ENCODE measurements around the gene ELOB. TPM values are rescaled to one million over a fixed set of nuclear protein-coding genes. Genes with fewer than 3 reads are reported as not detected.

ELOB gene
- total RNA-seq, 1 donor from 2014 or later, result 323 TPM

GRCh38 chr16:2825049-2825742 is 48.1 kb upstream of the ELOB start:
- H3K4me3 ChIP-seq (ENCODE audit: insufficient read depth, low read depth, low read length), result no peak overlapping the region
- peaks cover 1% of the 10 kb centered on the region for H3K36me3 Mint-ChIP-seq (ENCODE audit: low read depth, unreplicated experiment)
- H2AFZ ChIP-seq (ENCODE audit: low read depth, low read length), result no peak overlapping the region
- peaks cover 3% of the 10 kb centered on the region for H3K4me1 ChIP-seq (ENCODE audit: insufficient read depth, low read length)
- no peak overlapping the region for H3K4me2 ChIP-seq (ENCODE audit: low read length)
- no peak overlapping the region for H3K27ac Mint-ChIP-seq (ENCODE audit: unreplicated experiment)
- TF ChIP-seq EZH2 (IDR thresholded peaks at IDR 0.05; ENCODE audit: insufficient read depth, low read length) (no peak), CTCF (IDR thresholded peaks at IDR 0.05; ENCODE audit: insufficient read depth, low read depth, low read length) (no peak)
- DNase-seq (ENCODE audit: low read depth) (no peak), FAIRE-seq (no peak)
- peaks cover 13% of the 10 kb centered on the region for H3K27me3 Mint-ChIP-seq (ENCODE audit: low read depth, unreplicated experiment)
- no peak overlapping the region for H3K9ac ChIP-seq (ENCODE audit: low read length)
- no peak overlapping the region for H3K27ac ChIP-seq (ENCODE audit: low read depth, low read length)
- H3K4me3 Mint-ChIP-seq (ENCODE audit: unreplicated experiment), result no peak overlapping the region
- no peaks in the 10 kb centered on the region for H3K36me3 ChIP-seq (ENCODE audit: insufficient read depth, low read length)
- no peaks in the 10 kb centered on the region for H3K9me3 ChIP-seq (ENCODE audit: insufficient read depth, low read depth, low read length)
- peaks cover 2% of the 10 kb centered on the region for H3K9me3 Mint-ChIP-seq (ENCODE audit: unreplicated experiment)
- peaks cover 12% of the 10 kb centered on the region for H3K4me1 Mint-ChIP-seq (ENCODE audit: low read depth, unreplicated experiment)
- peaks cover 2% of the 10 kb centered on the region for H3K27me3 ChIP-seq (ENCODE audit: insufficient read depth, low read length)
- H4K20me1 ChIP-seq (ENCODE audit: insufficient read depth, low read length), result no peaks in the 10 kb centered on the region
- no peaks in the 10 kb centered on the region for H3K79me2 ChIP-seq (ENCODE audit: insufficient read depth, low read length)

GRCh38 chr16:2824626-2825025 is 47.5 kb upstream of the ELOB start:
- H3K9me3 Mint-ChIP-seq (ENCODE audit: unreplicated experiment), result peaks cover 2% of the 10 kb centered on the region
- TF ChIP-seq CTCF (IDR thresholded peaks at IDR 0.05; ENCODE audit: insufficient read depth, low read depth, low read length), result no peak
- TF ChIP-seq EZH2 (IDR thresholded peaks at IDR 0.05; ENCODE audit: insufficient read depth, low read length), result no peak
- Histone ChIP-seq H3K9me3 (ENCODE audit: insufficient read depth, low read depth, low read length) (no peaks in the 10 kb centered on the region), H2AFZ (ENCODE audit: low read depth, low read length) (no peak overlapping the region), H3K79me2 (ENCODE audit: insufficient read depth, low read length) (no peaks in the 10 kb centered on the region), H3K4me3 (ENCODE audit: insufficient read depth, low read depth, low read length) (no peak overlapping the region), H3K9ac (ENCODE audit: low read length) (no peak overlapping the region), H3K27me3 (ENCODE audit: insufficient read depth, low read length) (peaks cover 2% of the 10 kb centered on the region), H3K36me3 (ENCODE audit: insufficient read depth, low read length) (no peaks in the 10 kb centered on the region), H4K20me1 (ENCODE audit: insufficient read depth, low read length) (no peaks in the 10 kb centered on the region), H3K4me1 (ENCODE audit: insufficient read depth, low read length) (no peaks in the 10 kb centered on the region), H3K27ac (ENCODE audit: low read depth, low read length) (no peak overlapping the region), H3K4me2 (ENCODE audit: low read length) (no peak overlapping the region)
- FAIRE-seq, result no peak
- no peak overlapping the region for H3K27ac Mint-ChIP-seq (ENCODE audit: unreplicated experiment)
- H3K36me3 Mint-ChIP-seq (ENCODE audit: low read depth, unreplicated experiment), result peaks cover 1% of the 10 kb centered on the region
- H3K4me1 Mint-ChIP-seq (ENCODE audit: low read depth, unreplicated experiment), result peaks cover 12% of the 10 kb centered on the region
- DNase-seq (ENCODE audit: low read depth), result no peak
- H3K27me3 Mint-ChIP-seq (ENCODE audit: low read depth, unreplicated experiment), result peaks cover 13% of the 10 kb centered on the region
- H3K4me3 Mint-ChIP-seq (ENCODE audit: unreplicated experiment), result no peak overlapping the region

- H3K27me3 ChIP-seq (ENCODE audit: insufficient read depth, low read length), result peaks cover 5% of the 10 kb centered on the region
- FAIRE-seq, result no peak
Measured at GRCh38 chr16:2822496-2822895, 45.4 kb upstream of the ELOB start.

More at GRCh38 chr16:2822496-2822895, 45.4 kb upstream of the ELOB start:
- H3K4me1 ChIP-seq (ENCODE audit: insufficient read depth, low read length), result no peaks in the 10 kb centered on the region
- DNase-seq (ENCODE audit: low read depth), result no peak
- H3K27ac Mint-ChIP-seq (ENCODE audit: unreplicated experiment), result no peak overlapping the region
- peaks cover 1% of the 10 kb centered on the region for H3K36me3 Mint-ChIP-seq (ENCODE audit: low read depth, unreplicated experiment)
- no peaks in the 10 kb centered on the region for H4K20me1 ChIP-seq (ENCODE audit: insufficient read depth, low read length)
- no peak overlapping the region for H3K4me2 ChIP-seq (ENCODE audit: low read length)
- H3K27ac ChIP-seq (ENCODE audit: low read depth, low read length), result no peak overlapping the region
- no peak overlapping the region for H3K4me3 ChIP-seq (ENCODE audit: insufficient read depth, low read depth, low read length)
- H3K9ac ChIP-seq (ENCODE audit: low read length), result no peak overlapping the region
- H3K4me3 Mint-ChIP-seq (ENCODE audit: unreplicated experiment), result no peak overlapping the region
- no peaks in the 10 kb centered on the region for H3K36me3 ChIP-seq (ENCODE audit: insufficient read depth, low read length)
- H3K9me3 ChIP-seq (ENCODE audit: insufficient read depth, low read depth, low read length), result no peaks in the 10 kb centered on the region
- no peaks in the 10 kb centered on the region for H3K79me2 ChIP-seq (ENCODE audit: insufficient read depth, low read length)
- no peak overlapping the region for H2AFZ ChIP-seq (ENCODE audit: low read depth, low read length)
- TF ChIP-seq CTCF (IDR thresholded peaks at IDR 0.05; ENCODE audit: insufficient read depth, low read depth, low read length) (no peak), EZH2 (IDR thresholded peaks at IDR 0.05; ENCODE audit: insufficient read depth, low read length) (no peak)
- peaks cover 16% of the 10 kb centered on the region for H3K27me3 Mint-ChIP-seq (ENCODE audit: low read depth, unreplicated experiment)
- H3K9me3 Mint-ChIP-seq (ENCODE audit: unreplicated experiment), result no peaks in the 10 kb centered on the region
- H3K4me1 Mint-ChIP-seq (ENCODE audit: low read depth, unreplicated experiment), result peaks cover 9% of the 10 kb centered on the region

Data from astrocyte (in vitro differentiated cells and primary cell).